Activated CD8-positive, alpha-beta T cell treated with anti-CD3 and anti-CD28 coated beads, Interleukin-2, amount 10 ng/mL, durations not matched to agents 7 days and 5 days (primary cell): ENCODE results near the gene SIMC1. TPM values are rescaled to one million over a fixed set of nuclear protein-coding genes. Genes with fewer than 3 reads are reported as not detected.

Experiments
- ATAC-seq: fragments of 150-1000 bp; cut with Tn5 transposase; one replicate; pipeline ENCODE4 v1.10.0; 2021; ENCODE audit warnings: moderate library complexity
- CTCF ChIA-PET: fragments of 350-600 bp; sonication (Branson Sonifier 250); formaldehyde crosslinking; loops from one replicate; lab custom pipeline; 2021; ENCODE audit warnings: antibody characterized with exemption; lab: Charles Lee
- POLR2A ChIA-PET: fragments of 350-600 bp; sonication (Branson Sonifier 250); formaldehyde crosslinking; loops from one replicate; lab custom pipeline; 2021; ENCODE audit warnings: antibody characterized with exemption; lab: Charles Lee
- DNase-seq: peaks from one replicate; pipeline ENCODE4 v3.0.0-alpha.2; 2020
- H3K27ac Mint-ChIP-seq: one replicate; pipeline ENCODE4 v1.8.0; 2021; ENCODE audit warnings: mild to moderate bottlenecking, mixed read lengths
- H3K27me3 Mint-ChIP-seq: one replicate; pipeline ENCODE4 v1.8.0; 2021; ENCODE audit warnings: low read depth, mixed read lengths
- H3K36me3 Mint-ChIP-seq: one replicate; pipeline ENCODE4 v1.8.0; 2021; ENCODE audit warnings: low read depth, mixed read lengths
- H3K4me1 Mint-ChIP-seq: one replicate; pipeline ENCODE4 v1.8.0; 2021; ENCODE audit warnings: low read depth, mixed read lengths
- H3K4me3 Mint-ChIP-seq: one replicate; pipeline ENCODE4 v1.8.0; 2021; ENCODE audit warnings: mild to moderate bottlenecking, mixed read lengths
- H3K9me3 Mint-ChIP-seq: one replicate; pipeline ENCODE4 v1.8.0; 2022; ENCODE audit warnings: mixed read lengths; ENCODE audit not compliant: insufficient read depth
- total RNA-seq, 2 experiments: library from RNA; stranded (reverse); gene quantifications; one replicate each; pipeline ENCODE4 v1.2.3, GENCODE V29; 2021

Gene SIMC1
- total RNA-seq, 2 experiments from 2014 or later: 25.7 to 26.3 TPM

DNA sequence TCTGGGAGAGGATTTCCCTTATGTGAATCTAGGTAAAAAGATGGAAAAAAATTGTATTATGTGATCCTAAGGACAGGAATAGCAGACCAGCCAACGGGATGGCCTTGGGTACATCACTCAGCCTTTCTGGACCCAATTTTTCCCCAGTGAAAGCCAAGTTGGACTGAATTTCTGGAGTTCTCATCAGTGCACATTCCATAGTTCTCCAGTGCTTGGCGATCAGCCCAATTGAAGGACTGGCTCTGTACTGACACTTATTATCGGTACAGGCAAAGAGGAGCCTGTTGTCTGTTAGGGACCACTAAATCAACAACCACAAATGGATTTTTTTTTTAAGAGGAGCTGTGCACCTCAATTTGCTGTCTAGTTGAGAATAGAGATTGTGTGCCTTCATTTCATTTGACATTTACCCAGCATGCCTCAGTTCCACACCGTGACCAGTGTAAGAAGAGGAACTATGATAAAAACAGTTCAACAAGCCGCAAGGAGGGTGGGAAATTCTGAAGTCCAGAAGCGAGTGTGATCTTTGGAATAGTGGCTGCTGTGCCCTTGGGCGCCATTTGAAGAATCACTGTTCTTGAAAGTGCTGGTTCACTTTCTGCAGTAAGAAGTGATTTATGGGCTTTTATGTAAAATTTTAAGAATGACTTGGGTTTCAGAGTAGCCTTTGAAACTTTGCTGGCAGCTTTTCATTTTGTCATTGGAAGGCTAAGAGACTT lies 135.0 kb downstream of the SIMC1 start:
- CTCF ChIA-PET: no interaction called here
- no peaks in the 10 kb centered on the region for H3K4me1 Mint-ChIP-seq
- H3K27me3 Mint-ChIP-seq: no peaks in the 10 kb centered on the region
- H3K36me3 Mint-ChIP-seq: no peaks in the 10 kb centered on the region
- ATAC-seq (no peak), DNase-seq (no peak)
- no peak overlapping the region for H3K27ac Mint-ChIP-seq
- no peak overlapping the region for H3K4me3 Mint-ChIP-seq
- H3K9me3 Mint-ChIP-seq: no peaks in the 10 kb centered on the region
- POLR2A ChIA-PET: no interaction called here

DNA sequence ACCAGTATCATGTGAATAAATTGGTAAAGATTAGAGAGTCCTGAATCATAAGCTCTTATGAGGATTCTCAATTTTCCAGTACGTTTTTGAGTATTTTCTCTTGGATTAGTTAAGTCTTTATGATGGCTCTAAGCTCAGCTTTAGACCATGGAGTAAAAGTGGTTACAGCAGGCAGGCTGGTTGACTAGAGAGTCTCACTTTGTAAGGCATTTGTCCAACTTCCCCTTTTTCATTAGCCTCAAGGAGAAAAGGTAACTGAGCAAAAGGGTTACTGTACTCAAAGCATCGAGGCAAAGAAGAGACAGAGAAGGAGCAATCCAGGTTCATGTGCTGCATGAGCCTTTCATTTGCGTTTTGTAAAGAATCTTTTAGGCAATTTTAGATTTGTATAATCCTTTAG lies 141.7 kb downstream of the SIMC1 start:
- ChIA-PET CTCF (interaction anchor here (1.5 kb wide), 1 partner anchor 9 kb away, joined by 3 read pairs; no protein-coding TSS in a partner anchor), POLR2A (no interaction called here)
- ATAC-seq (no peak), DNase-seq (no peak)
- no peaks in the 10 kb centered on the region for H3K9me3 Mint-ChIP-seq
- H3K27me3 Mint-ChIP-seq: no peaks in the 10 kb centered on the region
- no peak overlapping the region for H3K4me3 Mint-ChIP-seq
- H3K36me3 Mint-ChIP-seq: peaks cover 39% of the 10 kb centered on the region
- H3K27ac Mint-ChIP-seq: no peak overlapping the region
- H3K4me1 Mint-ChIP-seq: no peaks in the 10 kb centered on the region

DNA sequence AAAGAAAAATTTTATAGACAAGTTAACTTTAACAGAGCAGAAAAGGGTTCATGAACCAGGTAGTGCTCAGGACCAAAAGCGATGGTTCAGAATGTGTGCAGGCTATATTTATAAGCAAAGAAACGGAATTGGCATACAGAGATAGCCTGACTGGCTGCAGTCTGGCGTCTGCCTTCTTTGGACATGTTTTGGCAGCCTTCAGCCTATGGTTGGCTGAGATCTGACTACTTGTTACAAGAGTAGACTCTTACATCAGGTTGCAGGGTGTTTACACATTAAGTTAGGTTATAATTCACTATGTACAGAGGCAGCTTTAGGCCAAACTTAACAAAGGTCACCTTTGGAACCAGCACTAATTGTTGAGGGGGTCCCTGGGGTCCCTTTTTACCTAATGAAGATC lies 143.2 kb downstream of the SIMC1 start:
- ChIA-PET CTCF (no interaction called here), POLR2A (no interaction called here)
- Mint-ChIP-seq H3K27me3 (no peaks in the 10 kb centered on the region), H3K4me3 (no peak overlapping the region), H3K4me1 (peaks cover 12% of the 10 kb centered on the region), H3K36me3 (peaks cover 51% of the 10 kb centered on the region), H3K9me3 (no peaks in the 10 kb centered on the region), H3K27ac (no peak overlapping the region)
- no peak for DNase-seq
- ATAC-seq: no peak

DNA sequence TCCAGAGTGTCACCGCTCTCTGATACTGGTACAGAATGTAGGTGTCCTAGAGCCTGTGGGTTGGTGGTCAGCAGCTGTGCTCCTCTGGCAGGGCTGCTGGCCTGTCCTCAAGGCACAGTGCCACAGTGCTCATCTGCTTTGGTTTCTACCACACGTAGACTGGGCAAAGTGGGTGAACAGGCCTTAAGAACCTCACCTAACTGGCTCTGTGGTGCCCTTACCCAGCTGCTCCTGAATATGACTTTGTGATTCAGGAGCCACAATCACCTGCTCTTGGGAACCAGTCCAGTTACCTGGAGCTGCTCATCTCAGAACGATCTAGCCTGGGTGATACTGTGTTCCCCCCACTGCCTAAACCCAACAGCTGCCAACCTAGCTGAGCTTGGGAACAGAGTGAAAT lies 143.8 kb downstream of the SIMC1 start:
- no peaks in the 10 kb centered on the region for H3K27me3 Mint-ChIP-seq
- ChIA-PET CTCF (no interaction called here), POLR2A (no interaction called here)
- ATAC-seq (no peak), DNase-seq (no peak)
- peaks cover 57% of the 10 kb centered on the region for H3K36me3 Mint-ChIP-seq
- H3K4me1 Mint-ChIP-seq: peaks cover 18% of the 10 kb centered on the region
- no peak overlapping the region for H3K4me3 Mint-ChIP-seq
- H3K9me3 Mint-ChIP-seq: no peaks in the 10 kb centered on the region
- no peak overlapping the region for H3K27ac Mint-ChIP-seq

DNA sequence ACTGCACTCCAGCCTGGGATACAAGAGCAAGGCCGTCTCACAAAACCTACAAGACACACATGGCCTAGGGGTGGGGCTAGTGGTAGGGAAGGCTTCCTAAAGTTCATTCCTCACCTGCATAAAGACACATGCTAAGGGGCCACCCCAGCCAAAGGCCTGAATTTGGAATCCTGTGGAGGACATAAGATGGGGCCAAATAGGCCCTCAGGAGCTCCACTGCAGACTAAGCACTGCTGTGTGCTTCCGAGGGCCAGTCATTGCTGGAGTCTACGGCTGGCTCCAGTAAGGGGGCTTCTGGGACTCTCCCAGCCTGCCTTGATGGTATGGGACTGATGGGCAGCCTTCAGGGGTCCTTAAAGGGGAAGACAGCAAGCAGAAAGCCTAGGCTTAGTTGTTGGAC lies 144.5 kb downstream of the SIMC1 start:
- ChIA-PET POLR2A (no interaction called here), CTCF (no interaction called here)
- H3K27ac Mint-ChIP-seq: no peak overlapping the region
- DNase-seq (no peak), ATAC-seq (no peak)
- H3K27me3 Mint-ChIP-seq: no peaks in the 10 kb centered on the region
- no peak overlapping the region for H3K4me3 Mint-ChIP-seq
- peaks cover 62% of the 10 kb centered on the region for H3K36me3 Mint-ChIP-seq
- H3K4me1 Mint-ChIP-seq: peaks cover 24% of the 10 kb centered on the region
- no peaks in the 10 kb centered on the region for H3K9me3 Mint-ChIP-seq

DNA sequence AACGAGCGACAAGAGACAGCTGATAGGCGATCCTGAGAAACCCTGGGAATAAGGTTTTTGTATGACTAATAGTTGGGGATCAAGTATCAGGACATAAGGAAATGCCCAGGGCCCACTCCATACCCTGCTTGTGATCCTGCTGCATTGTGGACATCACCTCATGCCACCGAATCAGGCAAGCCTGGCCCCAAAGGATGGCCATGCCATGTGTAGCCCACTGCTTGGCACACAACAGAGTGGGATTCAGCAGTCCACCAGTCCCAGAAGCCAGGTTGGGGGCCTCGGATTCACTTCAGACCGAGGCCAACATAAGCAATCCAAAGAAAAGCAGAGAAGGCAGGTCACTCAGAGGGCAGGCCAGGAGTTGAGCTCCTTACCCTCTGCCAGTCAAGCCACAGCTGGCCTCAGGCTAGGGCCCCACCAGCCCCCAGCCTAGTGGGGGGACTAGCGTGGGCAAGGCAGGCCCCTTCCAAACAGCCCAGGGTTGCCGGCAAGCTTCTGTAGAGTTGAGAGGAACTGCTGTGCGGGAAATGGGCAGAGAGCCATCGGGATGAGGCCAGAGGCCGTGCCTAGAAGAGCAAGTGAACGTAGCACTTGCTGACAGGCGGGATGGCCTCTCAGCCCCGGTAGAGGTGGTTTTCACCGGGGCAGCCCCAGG lies 145.2 kb downstream of the SIMC1 start:
- no peak for DNase-seq
- Mint-ChIP-seq H3K27ac (no peak overlapping the region), H3K9me3 (no peaks in the 10 kb centered on the region), H3K36me3 (peaks cover 66% of the 10 kb centered on the region), H3K4me1 (peaks cover 24% of the 10 kb centered on the region), H3K27me3 (no peaks in the 10 kb centered on the region), H3K4me3 (no peak overlapping the region)
- no peak for ATAC-seq
- POLR2A ChIA-PET: no interaction called here
- CTCF ChIA-PET: no interaction called here

DNA sequence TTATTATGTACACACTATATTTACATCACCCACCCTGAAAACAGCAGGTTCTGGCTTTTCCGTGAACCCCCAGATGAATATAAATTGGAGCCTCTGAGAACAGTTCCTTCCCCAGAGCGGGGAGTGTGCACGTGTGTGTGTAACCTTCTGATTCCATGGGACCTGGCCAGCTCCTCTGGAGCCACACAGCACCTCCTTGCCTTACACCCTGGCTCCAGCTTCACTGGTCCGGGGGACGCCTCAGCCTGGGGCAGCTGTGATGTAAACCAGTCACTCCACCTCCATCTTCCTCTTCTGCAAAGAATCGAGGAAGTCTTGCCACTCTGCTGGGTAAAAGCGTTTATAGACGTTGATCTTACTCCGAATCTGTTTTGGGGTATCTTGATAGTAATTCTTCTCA lies 145.7 kb downstream of the SIMC1 start:
- peaks cover 66% of the 10 kb centered on the region for H3K36me3 Mint-ChIP-seq
- no peak for ATAC-seq
- POLR2A ChIA-PET: no interaction called here

DNA sequence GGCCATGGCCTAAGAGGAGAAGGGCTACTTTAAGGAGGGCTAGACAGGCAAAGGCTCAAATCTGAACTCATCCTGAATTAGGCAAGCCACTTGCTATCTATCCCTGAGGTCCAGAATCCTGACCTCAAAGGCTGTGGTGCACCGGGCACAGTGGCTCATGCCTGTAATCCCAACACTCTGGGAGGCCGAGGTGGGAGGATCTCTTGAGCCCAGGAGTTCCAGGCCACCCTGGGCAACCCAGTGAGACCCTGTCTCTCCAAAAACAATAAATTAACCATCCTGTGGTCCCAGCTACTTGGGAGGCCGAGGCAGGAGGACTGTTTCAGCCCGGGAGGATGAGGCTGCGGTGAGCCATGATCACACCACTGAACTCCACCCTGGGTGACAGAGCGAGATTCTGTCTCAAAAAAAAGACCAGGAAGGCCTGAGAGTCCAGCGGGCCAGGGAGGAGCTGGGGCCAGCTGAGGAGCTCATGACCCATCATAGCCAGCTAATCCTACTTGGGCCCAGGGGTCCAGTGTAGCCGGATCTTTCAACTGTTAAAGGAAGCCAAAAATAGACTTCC lies 146.2 kb downstream of the SIMC1 start:
- H3K4me1 Mint-ChIP-seq: peaks cover 24% of the 10 kb centered on the region
- ChIA-PET CTCF (no interaction called here), POLR2A (no interaction called here)
- no peaks in the 10 kb centered on the region for H3K27me3 Mint-ChIP-seq
- H3K27ac Mint-ChIP-seq: no peak overlapping the region
- H3K4me3 Mint-ChIP-seq: no peak overlapping the region
- DNase-seq: no peak
- no peak for ATAC-seq
- H3K36me3 Mint-ChIP-seq: peaks cover 66% of the 10 kb centered on the region
- H3K9me3 Mint-ChIP-seq: no peaks in the 10 kb centered on the region

More for the DNA sequence above, 145.7 kb downstream of the SIMC1 start:
- Mint-ChIP-seq H3K4me1 (peaks cover 24% of the 10 kb centered on the region), H3K27me3 (no peaks in the 10 kb centered on the region), H3K27ac (no peak overlapping the region), H3K4me3 (no peak overlapping the region), H3K9me3 (no peaks in the 10 kb centered on the region)
- DNase-seq: no peak
- CTCF ChIA-PET: no interaction called here

DNA sequence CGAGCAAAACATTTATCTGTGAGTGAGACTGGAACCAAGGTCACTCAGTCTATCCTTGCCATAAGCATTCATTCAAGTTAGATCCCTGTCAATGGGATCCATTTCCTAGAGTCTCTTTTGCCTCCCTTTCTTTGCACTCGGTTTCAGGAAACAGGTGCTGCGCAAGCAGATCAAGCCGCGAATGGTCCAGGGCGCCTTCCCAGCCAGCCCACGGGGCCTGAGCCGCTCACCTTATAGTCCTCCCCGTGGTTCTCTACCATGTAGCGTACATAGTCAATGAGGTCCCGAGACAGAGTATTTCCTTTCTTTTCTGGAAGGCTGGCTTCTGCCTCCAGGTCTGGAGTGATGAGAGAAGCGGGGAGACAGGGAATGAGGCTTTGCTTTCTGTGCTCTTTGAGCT lies 146.8 kb downstream of the SIMC1 start:
- DNase-seq: no peak
- Mint-ChIP-seq H3K4me1 (peaks cover 27% of the 10 kb centered on the region), H3K27me3 (no peaks in the 10 kb centered on the region), H3K36me3 (peaks cover 67% of the 10 kb centered on the region), H3K9me3 (no peaks in the 10 kb centered on the region), H3K27ac (no peak overlapping the region), H3K4me3 (no peak overlapping the region)
- CTCF ChIA-PET: no interaction called here
- POLR2A ChIA-PET: no interaction called here
- no peak for ATAC-seq

DNA sequence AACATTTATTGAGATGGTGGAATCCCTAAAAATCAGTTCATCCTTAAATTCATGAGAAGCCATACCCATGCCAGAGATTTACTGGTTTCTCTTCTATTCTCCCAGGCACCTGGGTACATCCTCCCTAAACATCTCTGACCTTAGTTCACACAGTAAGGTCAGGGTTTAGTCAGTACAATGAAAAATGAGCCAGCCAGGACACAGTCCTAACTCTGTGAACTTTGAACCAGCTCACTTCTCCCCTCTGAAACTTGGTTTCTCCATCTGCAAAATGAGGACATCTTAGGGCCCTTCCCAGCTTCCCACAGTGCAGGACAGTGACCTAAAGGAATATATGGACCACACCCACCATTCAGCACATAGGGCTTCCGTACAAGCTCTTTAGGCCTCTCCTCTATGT lies 148.3 kb downstream of the SIMC1 start:
- Mint-ChIP-seq H3K27me3 (no peaks in the 10 kb centered on the region), H3K4me3 (peak overlapping the region; percentile 93), H3K36me3 (peaks cover 67% of the 10 kb centered on the region), H3K4me1 (peaks cover 33% of the 10 kb centered on the region), H3K27ac (peak overlapping the region; percentile 41), H3K9me3 (no peaks in the 10 kb centered on the region)
- ATAC-seq (no peak), DNase-seq (no peak)
- ChIA-PET CTCF (no interaction called here), POLR2A (interaction anchor here (1.1 to 1.3 kb wide), 2 partner anchors 61 to 149 kb away, joined by 3 to 5 read pairs; partner anchors contain the start of gene FAF2)

DNA sequence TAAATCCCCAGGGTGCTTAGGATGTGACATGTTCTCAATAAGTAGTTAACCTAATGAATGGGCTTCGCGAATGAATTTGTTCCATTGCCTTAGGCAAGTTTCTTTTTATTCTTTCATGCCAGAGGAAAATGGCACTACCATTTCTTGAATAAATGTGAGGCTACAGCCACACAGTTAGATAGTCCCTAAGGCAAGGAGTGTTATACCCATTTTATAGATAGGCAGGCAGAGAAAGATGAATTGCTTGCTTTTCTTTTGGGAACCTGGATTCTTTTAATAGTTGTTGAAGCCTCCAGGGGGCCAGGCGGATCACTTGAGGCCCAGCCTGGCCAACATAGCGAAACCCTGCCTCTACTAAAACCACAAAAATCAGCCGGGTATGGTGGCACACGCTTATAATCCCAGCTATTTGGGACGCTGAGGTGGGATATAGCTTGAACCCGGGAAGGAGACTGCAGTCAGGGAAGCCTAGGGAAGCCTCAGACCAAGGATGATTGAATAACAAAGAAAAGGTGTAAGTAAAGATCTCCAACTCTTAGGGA lies 149.2 kb downstream of the SIMC1 start:
- peak overlapping the region; percentile 99 for H3K27ac Mint-ChIP-seq
- POLR2A ChIA-PET: interaction anchor here (0.6 to 1.0 kb wide), 2 partner anchors 150 to 1685 kb away, joined by 4 read pairs; partner anchors contain the start of gene RNF44

DNA sequence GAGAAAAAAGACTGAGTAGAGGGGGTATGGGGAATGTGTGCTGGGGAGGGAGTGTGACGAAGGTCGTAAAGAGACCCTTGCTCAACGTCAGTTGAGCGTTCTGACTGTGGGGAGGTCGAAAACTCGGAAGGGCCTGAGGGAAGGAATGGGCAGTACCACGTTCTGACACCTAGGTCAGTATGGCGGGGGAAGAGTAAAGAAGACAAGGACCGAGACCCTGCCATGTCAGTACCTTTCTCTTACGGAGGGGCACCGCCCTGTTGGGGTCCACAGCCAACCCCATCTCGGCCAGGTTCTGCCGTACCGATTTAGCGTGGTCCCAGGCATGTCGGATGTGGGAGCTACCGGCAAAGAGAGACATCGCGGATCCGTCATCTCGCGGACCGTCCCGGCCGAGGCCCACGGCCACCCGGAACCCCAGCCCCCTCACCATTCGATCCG lies 149.8 kb downstream of the SIMC1 start:
- ChIA-PET CTCF (no interaction called here), POLR2A (interaction anchor here (0.6 to 1.0 kb wide), 3 partner anchors 28 to 1684 kb away, joined by 4 read pairs; partner anchors contain the start of genes CLTB and RNF44)
- H3K4me3 Mint-ChIP-seq: peak overlapping the region; percentile 93
- H3K27me3 Mint-ChIP-seq: no peaks in the 10 kb centered on the region
- peak; percentile 26 for DNase-seq
- peaks cover 63% of the 10 kb centered on the region for H3K36me3 Mint-ChIP-seq
- peak; percentile 2 for ATAC-seq
- H3K9me3 Mint-ChIP-seq: no peaks in the 10 kb centered on the region
- peaks cover 38% of the 10 kb centered on the region for H3K4me1 Mint-ChIP-seq
- peak overlapping the region; percentile 99 for H3K27ac Mint-ChIP-seq

More for the DNA sequence above, 149.2 kb downstream of the SIMC1 start:
- H3K9me3 Mint-ChIP-seq: no peaks in the 10 kb centered on the region
- peaks cover 66% of the 10 kb centered on the region for H3K36me3 Mint-ChIP-seq
- H3K4me1 Mint-ChIP-seq: peaks cover 38% of the 10 kb centered on the region
- DNase-seq: no peak
- ATAC-seq: no peak
- CTCF ChIA-PET: interaction anchor here (0.5 kb wide), 1 partner anchor 58 kb away, joined by 3 read pairs; no protein-coding TSS in a partner anchor
- H3K4me3 Mint-ChIP-seq: peak overlapping the region; percentile 93
- no peaks in the 10 kb centered on the region for H3K27me3 Mint-ChIP-seq
